HG02884 (cell line): ENCODE measurements around the gene ADM2.

ENCODE experiments used
- ATAC-seq: cut with Tn5 transposase; IDR thresholded peaks from one replicate; pipeline ENCODE4 v1.9.1; 2021; ENCODE audit warnings: mild to moderate bottlenecking, moderate library complexity; ENCODE audit not compliant: unreplicated experiment

The ADM2 gene

GRCh38 chr22:50445071-50445879, 36.1 kb upstream of the ADM2 start:
- no peak for ATAC-seq

- no peak for ATAC-seq
Observed at GRCh38 chr22:50445880-50446707, 35.2 kb upstream of the ADM2 start.

- no peak for ATAC-seq
Observed at GRCh38 chr22:50446708-50447575, 34.4 kb upstream of the ADM2 start.

- ATAC-seq, result no peak
Observed at GRCh38 chr22:50447576-50448551, 33.5 kb upstream of the ADM2 start.

- ATAC-seq, result no peak
Observed at GRCh38 chr22:50452649-50453048, 28.7 kb upstream of the ADM2 start.

- no peak for ATAC-seq
Observed at GRCh38 chr22:50454556-50455075, 26.7 kb upstream of the ADM2 start.

GRCh38 chr22:50455201-50455600, 26.1 kb upstream of the ADM2 start:
- no peak for ATAC-seq

GRCh38 chr22:50456026-50456425, 25.3 kb upstream of the ADM2 start:
- no peak for ATAC-seq

- no peak for ATAC-seq
Observed at GRCh38 chr22:50456466-50457234, 24.7 kb upstream of the ADM2 start.

- ATAC-seq, result no peak
Observed at GRCh38 chr22:50459016-50459415, 22.3 kb upstream of the ADM2 start.

- ATAC-seq, result no peak
Observed at GRCh38 chr22:50459496-50460140, 21.7 kb upstream of the ADM2 start.

GRCh38 chr22:50460938-50461337, 20.4 kb upstream of the ADM2 start:
- no peak for ATAC-seq

- ATAC-seq, result no peak
Observed at GRCh38 chr22:50461536-50461935, 19.8 kb upstream of the ADM2 start.

- no peak for ATAC-seq
Observed at GRCh38 chr22:50461979-50462540, 19.3 kb upstream of the ADM2 start.

- ATAC-seq, result no peak
Observed at GRCh38 chr22:50463188-50463900, 18.0 kb upstream of the ADM2 start.

GRCh38 chr22:50464451-50464850, 16.9 kb upstream of the ADM2 start:
- ATAC-seq, result no peak

GRCh38 chr22:50465066-50465930, 16.0 kb upstream of the ADM2 start:
- ATAC-seq, result no peak
